ENCODE measurements around the gene POLL.

POLL gene

GRCh38 chr10:101575091-101575490 lies 13.0 kb downstream of the POLL start:
- TF ChIP-seq CTCF (IDR thresholded peaks at IDR 0.05) = no peak
- H3K9ac ChIP-seq = no peak overlapping the region
- no peaks in the 10 kb centered on the region for H3K27me3 ChIP-seq (ENCODE audit: control insufficient read depth, insufficient read depth, low read length)
- no peaks in the 10 kb centered on the region for H3K9me3 ChIP-seq (ENCODE audit: control insufficient read depth, low read length)
- no peaks in the 10 kb centered on the region for H3K79me2 ChIP-seq
- H3K4me1 ChIP-seq = peaks cover 9% of the 10 kb centered on the region
- no peak overlapping the region for H2AFZ ChIP-seq
- no peak overlapping the region for H3K27ac ChIP-seq
- H3K4me2 ChIP-seq (ENCODE audit: low read length) = no peak overlapping the region
- no peaks in the 10 kb centered on the region for H3K36me3 ChIP-seq (ENCODE audit: control insufficient read depth, insufficient read depth, low read length)
- H3K4me3 ChIP-seq (ENCODE audit: low read depth, low read length) = no peak overlapping the region

GRCh38 chr10:101573885-101574753 lies 13.9 kb downstream of the POLL start:
- Histone ChIP-seq H3K27ac (no peak overlapping the region), H3K27me3 (ENCODE audit: control insufficient read depth, insufficient read depth, low read length) (peaks cover 8% of the 10 kb centered on the region), H3K79me2 (no peaks in the 10 kb centered on the region), H2AFZ (no peak overlapping the region), H3K9ac (no peak overlapping the region), H3K4me1 (peaks cover 14% of the 10 kb centered on the region), H3K4me3 (ENCODE audit: low read depth, low read length) (no peak overlapping the region), H3K4me2 (ENCODE audit: low read length) (no peak overlapping the region), H3K36me3 (ENCODE audit: control insufficient read depth, insufficient read depth, low read length) (no peaks in the 10 kb centered on the region), H3K9me3 (ENCODE audit: control insufficient read depth, low read length) (no peaks in the 10 kb centered on the region)
- no peak for TF ChIP-seq CTCF (IDR thresholded peaks at IDR 0.05)

GRCh38 chr10:101572785-101573184 lies 15.3 kb downstream of the POLL start:
- no peak overlapping the region for H3K4me3 ChIP-seq (ENCODE audit: low read depth, low read length)
- peaks cover 8% of the 10 kb centered on the region for H3K27me3 ChIP-seq (ENCODE audit: control insufficient read depth, insufficient read depth, low read length)
- H3K9me3 ChIP-seq (ENCODE audit: control insufficient read depth, low read length) = no peaks in the 10 kb centered on the region
- H3K79me2 ChIP-seq = no peaks in the 10 kb centered on the region
- peaks cover 14% of the 10 kb centered on the region for H3K4me1 ChIP-seq
- TF ChIP-seq CTCF (IDR thresholded peaks at IDR 0.05) = no peak
- no peak overlapping the region for H3K4me2 ChIP-seq (ENCODE audit: low read length)
- no peak overlapping the region for H3K27ac ChIP-seq
- H3K36me3 ChIP-seq (ENCODE audit: control insufficient read depth, insufficient read depth, low read length) = no peaks in the 10 kb centered on the region
- no peak overlapping the region for H2AFZ ChIP-seq
- H3K9ac ChIP-seq = no peak overlapping the region

- H3K79me2 ChIP-seq = no peaks in the 10 kb centered on the region
- no peak overlapping the region for H2AFZ ChIP-seq
- no peak overlapping the region for H3K9ac ChIP-seq
- no peak for TF ChIP-seq CTCF (IDR thresholded peaks at IDR 0.05)
- H3K36me3 ChIP-seq (ENCODE audit: control insufficient read depth, insufficient read depth, low read length) = no peaks in the 10 kb centered on the region
- H3K4me3 ChIP-seq (ENCODE audit: low read depth, low read length) = no peak overlapping the region
- H3K4me2 ChIP-seq (ENCODE audit: low read length) = no peak overlapping the region
- H3K4me1 ChIP-seq = peaks cover 14% of the 10 kb centered on the region
- H3K9me3 ChIP-seq (ENCODE audit: control insufficient read depth, low read length) = no peaks in the 10 kb centered on the region
- no peak overlapping the region for H3K27ac ChIP-seq
- H3K27me3 ChIP-seq (ENCODE audit: control insufficient read depth, insufficient read depth, low read length) = peaks cover 8% of the 10 kb centered on the region
Measured at GRCh38 chr10:101572126-101572525, 15.9 kb downstream of the POLL start.
